Panc1 (cell line): ENCODE measurements around the gene TP73. TPM values are rescaled to one million over a fixed set of nuclear protein-coding genes. Genes with fewer than 3 reads are reported as not detected.

Experiments used
- ATAC-seq: fragments of 200-7000 bp; cut with Tn5 transposase; 2 replicates; pipeline ENCODE4 v1.9.1; 2020; ENCODE audit warnings: mild to moderate bottlenecking, moderate library complexity
- BruUV-seq: library from RNA; stranded (reverse); fragments of 400-500 nt; replicated peaks from 2 replicates; lab custom pipeline; 2021; lab: Mats Ljungman, UMichigan
- CTCF ChIA-PET: fragments of 300-600 bp; sonication (Branson Sonifier 250); formaldehyde crosslinking; loops from one replicate; lab custom pipeline; 2022; ENCODE audit warnings: antibody characterized with exemption; lab: Charles Lee
- POLR2A ChIA-PET: fragments of 300-600 bp; sonication (Branson Sonifier 250); formaldehyde crosslinking; loops from one replicate; lab custom pipeline; 2022; ENCODE audit warnings: antibody characterized with exemption; lab: Charles Lee
- DNase-seq: peaks from one replicate; pipeline ENCODE4 v3.0.0-alpha.2; 2010; ENCODE audit warnings: low read depth, low spot score
- H3K27ac ChIP-seq: 2 replicates; pipeline ENCODE4 v1.5.1; 2011; ENCODE audit warnings: mild to moderate bottlenecking, low read length, inconsistent platforms
- H3K27me3 ChIP-seq: fragments of 200-500 bp; sonication (Bioruptor generic); 2 replicates; pipeline ENCODE4 v1.6.0; 2014; ENCODE audit warnings: low read length, inconsistent platforms; ENCODE audit not compliant: control insufficient read depth, insufficient read depth
- H3K36me3 ChIP-seq: fragments of 200-500 bp; sonication (Bioruptor generic); 2 replicates; pipeline ENCODE4 v1.5.1; 2014; ENCODE audit warnings: inconsistent platforms, mild to moderate bottlenecking, low read length, moderate library complexity; ENCODE audit not compliant: control insufficient read depth, insufficient read depth
- H3K4me1 ChIP-seq: 2 replicates; pipeline ENCODE4 v1.5.1; 2011; ENCODE audit warnings: inconsistent platforms, mild to moderate bottlenecking, low read length, moderate library complexity; ENCODE audit not compliant: control insufficient read depth, insufficient read depth
- H3K4me3 ChIP-seq, 2 experiments: 2 replicates each; pipeline ENCODE4 v1.5.1; 2011 to 2012; ENCODE audit warnings: low read depth in 2 of 2, low read length in 2 of 2, mild to moderate bottlenecking in 2 of 2, inconsistent platforms in 1 of 2, moderate library complexity in 1 of 2
- H3K9me3 ChIP-seq: fragments of 200-500 bp; sonication (Bioruptor generic); 2 replicates; pipeline ENCODE4 v1.5.1; 2014; ENCODE audit warnings: low read depth, mild to moderate bottlenecking, inconsistent platforms, low read length, moderate library complexity; ENCODE audit not compliant: control insufficient read depth, insufficient read depth
- POLR2AphosphoS5 ChIP-seq: IDR thresholded peaks from 2 replicates; pipeline ENCODE4 v1.6.1; 2012; ENCODE audit warnings: mild to moderate bottlenecking, low read depth, low read length, moderate library complexity
- SIN3A ChIP-seq: IDR thresholded peaks from 2 replicates; pipeline ENCODE4 v1.6.1; 2012; ENCODE audit warnings: low read depth, mild to moderate bottlenecking, low read length, moderate library complexity, borderline replicate concordance; ENCODE audit not compliant: insufficient read depth
- TCF7L2 ChIP-seq: IDR thresholded peaks from 2 replicates; pipeline ENCODE4 v1.6.1; 2011; ENCODE audit warnings: mild to moderate bottlenecking, low read depth, low read length, inconsistent platforms
- in situ Hi-C: cut with HindIII; loops from 2 replicates; pipeline ENCODE4 v1.10.0; 2016; ENCODE audit warnings: low sequenced_read_pairs, low pct_unique_long_range_greater_than_20kb
- intact Hi-C: fragments of 100-400 bp; cut with micrococcal nuclease; formaldehyde crosslinking; loops from one replicate; pipeline ENCODE4 v1.10.0; 2022; ENCODE audit not compliant: unreplicated experiment
- total RNA-seq: library from RNA; stranded (reverse); gene quantifications from one replicate; pipeline ENCODE4 v1.2.1, GENCODE V29; 2021; ENCODE audit not compliant: unreplicated experiment
- TF ChIP-seq, protein P1 (sequence below): fragments of 450-650 bp; IDR thresholded peaks from 2 replicates; pipeline ENCODE4 v1.5.1; 2017; ENCODE audit warnings: mild to moderate bottlenecking
- TF ChIP-seq, protein P2 (sequence below), 2 experiments: IDR thresholded peaks; 2 replicates each; pipeline ENCODE4 v1.6.1; 2011 to 2012; ENCODE audit warnings: low read depth in 2 of 2, control low read depth in 1 of 2, low read length in 1 of 2, mild to moderate bottlenecking in 1 of 2, moderate library complexity in 1 of 2; ENCODE audit not compliant: insufficient read depth in 1 of 2

Gene TP73
- total RNA-seq, 1 experiment from 2014 or later: 4.7 TPM

DNA sequence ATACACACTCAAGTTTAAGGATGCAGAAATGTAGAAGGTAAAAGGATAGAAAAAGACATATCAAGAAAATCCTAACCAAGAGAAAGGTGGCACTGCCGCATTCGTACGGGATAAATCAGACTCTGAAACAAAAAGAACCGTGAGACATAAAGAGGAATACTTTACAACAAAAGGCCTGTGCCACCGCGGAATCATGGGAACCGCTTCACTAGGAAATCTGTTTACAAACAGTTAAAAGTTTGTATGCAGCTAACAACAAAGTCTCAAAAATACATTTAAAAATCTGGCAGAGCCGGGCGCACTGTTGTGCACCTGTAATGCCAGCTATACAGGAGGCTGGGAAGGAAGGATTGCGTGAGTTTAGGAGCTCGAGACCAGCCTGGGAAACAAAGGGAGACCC lies 10.5 kb upstream of the TP73 start:
- no peak for DNase-seq
- TF ChIP-seq TCF7L2 (no peak), SIN3A (no peak), POLR2AphosphoS5 (no peak)
- TF ChIP-seq, protein P1, sequence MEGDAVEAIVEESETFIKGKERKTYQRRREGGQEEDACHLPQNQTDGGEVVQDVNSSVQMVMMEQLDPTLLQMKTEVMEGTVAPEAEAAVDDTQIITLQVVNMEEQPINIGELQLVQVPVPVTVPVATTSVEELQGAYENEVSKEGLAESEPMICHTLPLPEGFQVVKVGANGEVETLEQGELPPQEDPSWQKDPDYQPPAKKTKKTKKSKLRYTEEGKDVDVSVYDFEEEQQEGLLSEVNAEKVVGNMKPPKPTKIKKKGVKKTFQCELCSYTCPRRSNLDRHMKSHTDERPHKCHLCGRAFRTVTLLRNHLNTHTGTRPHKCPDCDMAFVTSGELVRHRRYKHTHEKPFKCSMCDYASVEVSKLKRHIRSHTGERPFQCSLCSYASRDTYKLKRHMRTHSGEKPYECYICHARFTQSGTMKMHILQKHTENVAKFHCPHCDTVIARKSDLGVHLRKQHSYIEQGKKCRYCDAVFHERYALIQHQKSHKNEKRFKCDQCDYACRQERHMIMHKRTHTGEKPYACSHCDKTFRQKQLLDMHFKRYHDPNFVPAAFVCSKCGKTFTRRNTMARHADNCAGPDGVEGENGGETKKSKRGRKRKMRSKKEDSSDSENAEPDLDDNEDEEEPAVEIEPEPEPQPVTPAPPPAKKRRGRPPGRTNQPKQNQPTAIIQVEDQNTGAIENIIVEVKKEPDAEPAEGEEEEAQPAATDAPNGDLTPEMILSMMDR: no peak
- TF ChIP-seq, protein P2, sequence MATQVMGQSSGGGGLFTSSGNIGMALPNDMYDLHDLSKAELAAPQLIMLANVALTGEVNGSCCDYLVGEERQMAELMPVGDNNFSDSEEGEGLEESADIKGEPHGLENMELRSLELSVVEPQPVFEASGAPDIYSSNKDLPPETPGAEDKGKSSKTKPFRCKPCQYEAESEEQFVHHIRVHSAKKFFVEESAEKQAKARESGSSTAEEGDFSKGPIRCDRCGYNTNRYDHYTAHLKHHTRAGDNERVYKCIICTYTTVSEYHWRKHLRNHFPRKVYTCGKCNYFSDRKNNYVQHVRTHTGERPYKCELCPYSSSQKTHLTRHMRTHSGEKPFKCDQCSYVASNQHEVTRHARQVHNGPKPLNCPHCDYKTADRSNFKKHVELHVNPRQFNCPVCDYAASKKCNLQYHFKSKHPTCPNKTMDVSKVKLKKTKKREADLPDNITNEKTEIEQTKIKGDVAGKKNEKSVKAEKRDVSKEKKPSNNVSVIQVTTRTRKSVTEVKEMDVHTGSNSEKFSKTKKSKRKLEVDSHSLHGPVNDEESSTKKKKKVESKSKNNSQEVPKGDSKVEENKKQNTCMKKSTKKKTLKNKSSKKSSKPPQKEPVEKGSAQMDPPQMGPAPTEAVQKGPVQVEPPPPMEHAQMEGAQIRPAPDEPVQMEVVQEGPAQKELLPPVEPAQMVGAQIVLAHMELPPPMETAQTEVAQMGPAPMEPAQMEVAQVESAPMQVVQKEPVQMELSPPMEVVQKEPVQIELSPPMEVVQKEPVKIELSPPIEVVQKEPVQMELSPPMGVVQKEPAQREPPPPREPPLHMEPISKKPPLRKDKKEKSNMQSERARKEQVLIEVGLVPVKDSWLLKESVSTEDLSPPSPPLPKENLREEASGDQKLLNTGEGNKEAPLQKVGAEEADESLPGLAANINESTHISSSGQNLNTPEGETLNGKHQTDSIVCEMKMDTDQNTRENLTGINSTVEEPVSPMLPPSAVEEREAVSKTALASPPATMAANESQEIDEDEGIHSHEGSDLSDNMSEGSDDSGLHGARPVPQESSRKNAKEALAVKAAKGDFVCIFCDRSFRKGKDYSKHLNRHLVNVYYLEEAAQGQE (IDR thresholded peaks at IDR 0.05; ENCODE audit: insufficient read depth in 1 of 2, low read depth in 2 of 2, low read length in 1 of 2): no peak
- Histone ChIP-seq H3K36me3 (peaks cover 3% of the 10 kb centered on the region; the same call in 1 of the 2 replicates), H3K9me3 (no peaks in the 10 kb centered on the region), H3K27ac (no peak overlapping the region), H3K4me1 (no peaks in the 10 kb centered on the region), H3K4me3 (no peak overlapping the region), H3K27me3 (no peaks in the 10 kb centered on the region)
- intact Hi-C loops (no loop called here), in situ Hi-C loops (no loop called here)
- POLR2A ChIA-PET: no interaction called here
- CTCF ChIA-PET: no interaction called here
- ATAC-seq: no peak
- no TSS peak for BruUV-seq

DNA sequence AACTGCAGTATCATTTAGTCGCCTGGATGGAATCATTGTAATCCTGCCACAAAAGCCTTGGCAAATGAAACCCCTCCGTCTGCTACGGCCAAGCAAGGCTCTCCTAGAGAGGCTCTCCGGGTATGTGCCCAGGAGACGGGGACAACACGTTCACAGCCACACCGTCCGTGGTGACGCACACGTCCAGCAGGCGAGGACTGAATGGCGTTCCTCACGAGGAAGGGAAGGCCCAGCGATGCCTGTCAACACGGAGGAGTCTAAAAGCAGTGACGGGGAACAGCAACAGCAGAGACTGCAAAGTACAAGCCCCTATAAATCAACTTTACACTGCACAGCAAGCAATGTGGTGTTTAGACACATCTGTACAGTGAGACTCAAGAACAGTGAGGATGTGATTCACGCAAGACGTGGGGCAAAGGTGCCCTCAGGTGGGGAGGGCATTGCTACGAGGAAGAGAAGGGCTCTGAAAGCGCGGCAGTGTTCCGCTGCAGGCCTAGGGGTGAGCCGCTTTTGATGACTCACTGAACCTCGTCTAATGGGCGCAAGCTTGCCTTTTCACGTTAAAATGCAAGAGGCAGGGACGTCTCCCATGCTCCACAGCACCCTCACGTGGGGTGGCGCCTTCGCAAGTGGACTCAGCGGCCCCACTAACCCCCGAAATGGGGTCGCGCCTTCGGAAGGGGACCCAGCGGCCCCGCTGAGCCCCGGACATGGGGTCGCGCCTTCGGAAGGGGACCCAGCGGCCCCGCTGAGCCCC lies 9.2 kb upstream of the TP73 start:
- H3K27ac ChIP-seq: no peak overlapping the region
- no TSS peak for BruUV-seq
- CTCF ChIA-PET: no interaction called here
- H3K27me3 ChIP-seq: no peaks in the 10 kb centered on the region
- ATAC-seq (no peak), DNase-seq (no peak)
- TF ChIP-seq POLR2AphosphoS5 (no peak), SIN3A (no peak)
- TF ChIP-seq, protein P1: no peak
- TF ChIP-seq, protein P2 (IDR thresholded peaks at IDR 0.05; ENCODE audit: insufficient read depth in 1 of 2, low read depth in 2 of 2, low read length in 1 of 2): no peak
- intact Hi-C loops: no loop called here
- H3K4me1 ChIP-seq: no peaks in the 10 kb centered on the region
- in situ Hi-C loops: no loop called here
- no peaks in the 10 kb centered on the region for H3K9me3 ChIP-seq
- POLR2A ChIA-PET: no interaction called here
- H3K4me3 ChIP-seq: no peak overlapping the region
- H3K36me3 ChIP-seq: peaks cover 3% of the 10 kb centered on the region; the same call in 1 of the 2 replicates
